ENCODE measurements around the gene PRIM1. TPM values are rescaled to one million over a fixed set of nuclear protein-coding genes. Genes with fewer than 3 reads are reported as not detected.
A peak's percentile ranks its signal among the peaks of the same experiment; 100 is the strongest.
"Not testable (repeated sequence)": the region's sequence is repeated elsewhere in the genome, so short reads cannot be mapped to it uniquely, and the experiment has no call there.

Gene PRIM1
- total and polyA plus RNA-seq, 11 donors = 2.4 to 6.1 (median 3.3) TPM

DNA sequence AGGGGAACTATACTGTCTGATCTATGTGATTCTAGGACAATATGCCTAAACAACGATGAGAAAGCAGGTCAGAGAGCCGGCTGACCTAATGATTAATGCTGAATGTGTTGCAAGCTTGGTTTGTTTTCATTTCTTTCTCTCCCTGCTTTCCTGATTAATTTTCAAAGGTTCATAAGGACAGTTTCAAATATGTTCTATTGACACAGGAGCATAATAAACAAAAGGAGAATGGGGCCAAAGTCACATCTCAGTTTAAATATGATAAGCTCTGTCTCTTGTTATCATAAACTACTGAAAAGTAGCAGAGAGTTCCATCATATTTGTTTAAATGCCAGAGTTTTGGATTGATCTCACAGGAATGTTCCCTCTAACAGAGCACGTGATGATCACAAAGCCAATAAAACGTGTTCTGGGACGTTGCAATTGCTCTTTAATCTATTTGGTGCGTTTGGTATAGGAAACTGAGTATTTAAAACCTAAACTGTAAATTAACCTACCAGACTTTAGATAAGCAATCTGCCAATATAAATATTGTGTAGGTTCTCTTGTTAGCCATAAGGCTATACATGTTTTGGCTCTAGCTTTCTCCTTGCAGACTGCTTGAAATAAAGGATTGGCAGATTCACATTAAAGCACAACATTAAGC lies 7.3 kb upstream of the PRIM1 start:
- 69 to 78% (median 75%) methylated on average over 6 of the region's 6 CpGs for WGBS, 4 donors
- no peak for ATAC-seq
- no peaks in the 10 kb centered on the region for H3K27me3 ChIP-seq

DNA sequence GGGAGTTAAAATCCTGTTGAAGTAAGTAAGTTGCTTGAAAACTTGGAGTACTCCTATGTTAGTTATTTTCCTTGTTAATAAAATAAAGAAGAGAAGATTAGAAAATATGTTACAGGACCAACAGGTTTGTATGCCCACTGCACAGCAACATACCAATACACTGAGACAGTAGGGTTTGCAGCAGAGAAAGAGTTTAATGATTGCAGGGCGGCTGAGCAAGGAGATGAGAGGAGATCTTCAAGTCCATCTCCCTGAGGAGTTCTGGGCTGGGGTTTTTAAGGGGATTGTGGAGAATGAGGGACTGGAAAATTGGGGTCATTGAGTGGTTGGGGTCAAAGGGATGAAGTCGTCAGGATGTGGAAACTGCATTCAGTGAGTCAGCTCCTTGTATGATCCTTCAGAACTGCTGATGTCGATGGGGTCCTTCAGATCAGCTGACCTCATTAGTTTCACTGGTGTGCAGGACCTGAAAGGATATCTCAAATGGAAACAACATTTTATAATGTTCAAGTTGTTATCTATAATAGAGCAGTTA lies 6.7 kb upstream of the PRIM1 start:
- DNase-seq (no peak), ATAC-seq (no peak)
- H3K27ac ChIP-seq = no peak overlapping the region
- H3K9me3 ChIP-seq = peaks cover 0 to 11% (median 4%) of the 10 kb centered on the region in 12 donors
- WGBS, 4 donors = 83 to 92% (median 85%) methylated on average over 3 of the region's 3 CpGs
- H3K4me3 ChIP-seq = no peak overlapping the region
- intact Hi-C loops (cut with DNase I) = loop anchor here in 9 of 10 donors (2.0 to 10.0 kb wide), 9 partner anchors 228 to 356 kb away; partner anchors contain the start of genes STAT6 (in 1 of the 9) and ZBTB39 (in 1 of the 9)
- no peaks in the 10 kb centered on the region for H3K4me1 ChIP-seq
- TF ChIP-seq, protein P1, sequence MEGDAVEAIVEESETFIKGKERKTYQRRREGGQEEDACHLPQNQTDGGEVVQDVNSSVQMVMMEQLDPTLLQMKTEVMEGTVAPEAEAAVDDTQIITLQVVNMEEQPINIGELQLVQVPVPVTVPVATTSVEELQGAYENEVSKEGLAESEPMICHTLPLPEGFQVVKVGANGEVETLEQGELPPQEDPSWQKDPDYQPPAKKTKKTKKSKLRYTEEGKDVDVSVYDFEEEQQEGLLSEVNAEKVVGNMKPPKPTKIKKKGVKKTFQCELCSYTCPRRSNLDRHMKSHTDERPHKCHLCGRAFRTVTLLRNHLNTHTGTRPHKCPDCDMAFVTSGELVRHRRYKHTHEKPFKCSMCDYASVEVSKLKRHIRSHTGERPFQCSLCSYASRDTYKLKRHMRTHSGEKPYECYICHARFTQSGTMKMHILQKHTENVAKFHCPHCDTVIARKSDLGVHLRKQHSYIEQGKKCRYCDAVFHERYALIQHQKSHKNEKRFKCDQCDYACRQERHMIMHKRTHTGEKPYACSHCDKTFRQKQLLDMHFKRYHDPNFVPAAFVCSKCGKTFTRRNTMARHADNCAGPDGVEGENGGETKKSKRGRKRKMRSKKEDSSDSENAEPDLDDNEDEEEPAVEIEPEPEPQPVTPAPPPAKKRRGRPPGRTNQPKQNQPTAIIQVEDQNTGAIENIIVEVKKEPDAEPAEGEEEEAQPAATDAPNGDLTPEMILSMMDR (IDR thresholded peaks at IDR 0.05) = no peak
- no peak for TF ChIP-seq POLR2A (IDR thresholded peaks at IDR 0.05)
- no peaks in the 10 kb centered on the region for H3K27me3 ChIP-seq
- no peaks in the 10 kb centered on the region for H3K36me3 ChIP-seq

More for the DNA sequence above, 7.3 kb upstream of the PRIM1 start:
- Histone ChIP-seq H3K9me3 (peaks cover 0 to 11% (median 4%) of the 10 kb centered on the region in 12 donors), H3K4me1 (no peaks in the 10 kb centered on the region), H3K4me3 (no peak overlapping the region), H3K27ac (no peak overlapping the region), H3K36me3 (no peaks in the 10 kb centered on the region)
- no peak for DNase-seq
- intact Hi-C loops (cut with DNase I) = loop anchor here in 9 of 10 donors (2.0 to 10.0 kb wide), 9 partner anchors 227 to 355 kb away; partner anchors contain the start of genes STAT6 (in 1 of the 9) and ZBTB39 (in 1 of the 9)
- TF ChIP-seq, protein P1 (IDR thresholded peaks at IDR 0.05) = no peak
- no peak for TF ChIP-seq POLR2A (IDR thresholded peaks at IDR 0.05)

- not testable (repeated sequence) for H3K36me3 ChIP-seq, ATAC-seq, DNase-seq, H3K27ac ChIP-seq, H3K4me3 ChIP-seq, H3K4me1 ChIP-seq, H3K27me3 ChIP-seq
- peaks cover 0 to 11% (median 4%) of the 10 kb centered on the region in 12 donors for H3K9me3 ChIP-seq
- 95 to 100% (median 98%) methylated on average over 1 of the region's 1 CpG for WGBS, 4 donors
- intact Hi-C loops (cut with DNase I) = loop anchor here (1.0 to 10.0 kb wide), 10 partner anchors 229 to 357 kb away; partner anchors contain the start of genes STAT6 (in 1 of the 10) and ZBTB39 (in 1 of the 10)
Measured at GRCh38 chr12:56757971-56758370, 5.8 kb upstream of the PRIM1 start.

GRCh38 chr12:56753566-56753965 lies 1.4 kb upstream of the PRIM1 start:
- peaks cover 0 to 3% (median under 1%) of the 10 kb centered on the region in 12 donors for H3K9me3 ChIP-seq
- 86 to 100% (median 98%) methylated on average over 1 of the region's 1 CpG for WGBS, 4 donors
- DNase-seq (no peak), ATAC-seq (no peak)
- intact Hi-C loops (cut with DNase I) = loop anchor here in 1 of 10 donors (10.0 kb wide), 1 partner anchor 361 kb away; the partner anchor contains the start of gene STAT6
- H3K4me1 ChIP-seq = peaks cover 0 to 30% (median 8%) of the 10 kb centered on the region in 12 donors
- H3K36me3 ChIP-seq = peaks cover 0 to 6% (median 0%) of the 10 kb centered on the region in 9 donors
- TF ChIP-seq, protein P1 (IDR thresholded peaks at IDR 0.05) = no peak
- TF ChIP-seq POLR2A (IDR thresholded peaks at IDR 0.05) = no peak
- H3K4me3 ChIP-seq = no peak overlapping the region
- H3K27ac ChIP-seq = no peak overlapping the region
- no peaks in the 10 kb centered on the region for H3K27me3 ChIP-seq

DNA sequence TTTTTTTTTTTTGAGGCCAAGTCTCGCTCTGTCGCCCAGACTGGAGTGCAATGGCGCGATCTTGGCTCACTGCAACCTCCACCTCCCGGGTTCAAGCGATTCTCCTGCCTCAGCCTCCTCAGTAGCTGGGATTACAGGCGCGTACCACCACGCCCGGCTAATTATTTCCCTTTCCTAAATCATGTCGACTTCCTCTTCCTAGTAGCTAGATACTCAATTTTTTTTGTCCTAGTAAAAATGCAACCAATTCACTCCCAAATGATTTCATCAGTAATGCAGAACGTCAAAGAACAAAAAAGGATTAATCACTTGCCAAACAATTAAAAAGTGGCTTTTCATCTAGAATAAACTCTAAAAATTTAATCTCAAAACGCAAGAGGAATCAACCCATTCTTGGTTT lies 1.5 kb downstream of the PRIM1 start:
- intact Hi-C loops (cut with DNase I) = loop anchor here in 1 of 10 donors (10.0 kb wide), 1 partner anchor 364 kb away; the partner anchor contains the start of gene STAT6
- 75 to 80% (median 79%) methylated on average over 13 of the region's 13 CpGs for WGBS, 4 donors

More for the DNA sequence above, 1.5 kb downstream of the PRIM1 start:
- H3K4me3 ChIP-seq = peak overlapping the region in 3 of 12 donors; percentile 66 to 87 (median 86)
- not testable (repeated sequence) for ATAC-seq, H3K9me3 ChIP-seq, H3K27me3 ChIP-seq, DNase-seq
- H3K36me3 ChIP-seq = peaks cover 0 to 24% (median 12%) of the 10 kb centered on the region in 9 donors
- H3K27ac ChIP-seq = peak overlapping the region in 1 of 12 donors; percentile 79
- H3K4me1 ChIP-seq = peaks cover 0 to 35% (median 8%) of the 10 kb centered on the region in 12 donors
